RWPE2 (cell line): ENCODE results near the gene NPAT.

ENCODE experiments used
- ATAC-seq: fragments of 200-7000 bp; cut with Tn5 transposase; 3 replicates; pipeline ENCODE4 v1.9.1; 2021; ENCODE audit warnings: low read depth
- DNase-seq: peaks from one replicate; pipeline ENCODE4 v3.0.0-alpha.2; 2020; ENCODE audit warnings: low spot score
- H3K27ac ChIP-seq: fragments of 450-650 bp; 2 replicates; pipeline ENCODE4 v1.5.1; 2017; ENCODE audit warnings: mild to moderate bottlenecking; ENCODE audit not compliant: poor library complexity, severe bottlenecking
- H3K27me3 ChIP-seq: fragments of 250-450 bp; sonication (Bioruptor Pico); 2 replicates; pipeline ENCODE4 v1.5.1; 2021; ENCODE audit warnings: mild to moderate bottlenecking, moderate library complexity; ENCODE audit not compliant: insufficient read depth, poor library complexity, severe bottlenecking
- H3K36me3 ChIP-seq: fragments of 250-450 bp; sonication (Bioruptor Pico); 2 replicates; pipeline ENCODE4 v1.5.1; 2020; ENCODE audit warnings: low read depth, mild to moderate bottlenecking, moderate library complexity
- H3K4me1 ChIP-seq: fragments of 250-450 bp; sonication (Bioruptor Pico); 2 replicates; pipeline ENCODE4 v1.5.1; 2021; ENCODE audit warnings: mild to moderate bottlenecking, moderate library complexity; ENCODE audit not compliant: insufficient read depth, poor library complexity, severe bottlenecking
- H3K4me3 ChIP-seq: fragments of 250-450 bp; sonication (Bioruptor Pico); 2 replicates; pipeline ENCODE4 v1.5.1; 2021; ENCODE audit warnings: mild to moderate bottlenecking, moderate library complexity; ENCODE audit not compliant: severe bottlenecking
- H3K9me3 ChIP-seq: fragments of 250-450 bp; sonication (Bioruptor Pico); 2 replicates; pipeline ENCODE4 v1.5.1; 2021; ENCODE audit warnings: mild to moderate bottlenecking, moderate library complexity; ENCODE audit not compliant: severe bottlenecking
- CTCF ChIP-seq: fragments of 450-650 bp; IDR thresholded peaks from one replicate; pipeline ENCODE4 v1.5.1; 2017; ENCODE audit warnings: mild to moderate bottlenecking, moderate library complexity; ENCODE audit not compliant: poor library complexity, severe bottlenecking

NPAT gene

GRCh38 chr11:108222574-108223347 lies at the start of gene NPAT, which contains the start of gene ATM:
Gene NPAT, minus strand, starts transcription at chr11:108222638. Its CDS starts 102 bp downstream, at chr11:108222536.
Gene ATM, plus strand, starts transcription at chr11:108223067. Its CDS starts 4,558 bp downstream, at chr11:108227625.
- peaks cover 26% of the 10 kb centered on the region for H3K36me3 ChIP-seq
- peak within 1 kb of the TSS; percentile 65 for H3K4me3 ChIP-seq
- no peaks in the 10 kb centered on the region for H3K27me3 ChIP-seq
- no peaks in the 10 kb centered on the region for H3K9me3 ChIP-seq
- ATAC-seq (peak; percentile 88), DNase-seq (peak; percentile 99)
- peak within 1 kb of the TSS; percentile 76 for H3K27ac ChIP-seq
- H3K4me1 ChIP-seq = peaks cover 11% of the 10 kb centered on the region
- TF ChIP-seq CTCF = peak; percentile 89

GRCh38 chr11:108269583-108269982 lies 47.1 kb upstream of the NPAT start:
- no peaks in the 10 kb centered on the region for H3K27me3 ChIP-seq
- no peak overlapping the region for H3K4me3 ChIP-seq
- H3K36me3 ChIP-seq = peaks cover 63% of the 10 kb centered on the region
- peaks cover 2% of the 10 kb centered on the region for H3K9me3 ChIP-seq
- no peak for TF ChIP-seq CTCF
- no peaks in the 10 kb centered on the region for H3K4me1 ChIP-seq
- ATAC-seq (no peak), DNase-seq (no peak)
- no peak overlapping the region for H3K27ac ChIP-seq

- DNase-seq (no peak), ATAC-seq (peak; percentile 41; the same call in 1 of the 3 replicates)
- H3K9me3 ChIP-seq = no peaks in the 10 kb centered on the region
- H3K4me3 ChIP-seq = no peak overlapping the region
- TF ChIP-seq CTCF = no peak
- peaks cover 93% of the 10 kb centered on the region for H3K36me3 ChIP-seq
- H3K4me1 ChIP-seq = no peaks in the 10 kb centered on the region
- no peaks in the 10 kb centered on the region for H3K27me3 ChIP-seq
- H3K27ac ChIP-seq = no peak overlapping the region
Measured at GRCh38 chr11:108253176-108253575, 30.7 kb upstream of the NPAT start.

- no peaks in the 10 kb centered on the region for H3K4me1 ChIP-seq
- no peaks in the 10 kb centered on the region for H3K27me3 ChIP-seq
- ATAC-seq (no peak), DNase-seq (no peak)
- H3K36me3 ChIP-seq = peaks cover 77% of the 10 kb centered on the region
- no peak for TF ChIP-seq CTCF
- H3K9me3 ChIP-seq = no peaks in the 10 kb centered on the region
- no peak overlapping the region for H3K4me3 ChIP-seq
- H3K27ac ChIP-seq = no peak overlapping the region
Measured at GRCh38 chr11:108246885-108247284, 24.4 kb upstream of the NPAT start.

- Histone ChIP-seq H3K27me3 (no peaks in the 10 kb centered on the region), H3K36me3 (peaks cover 72% of the 10 kb centered on the region), H3K9me3 (no peaks in the 10 kb centered on the region), H3K27ac (no peak overlapping the region), H3K4me1 (no peaks in the 10 kb centered on the region), H3K4me3 (no peak overlapping the region)
- no peak for DNase-seq
- no peak for ATAC-seq
- no peak for TF ChIP-seq CTCF
Measured at GRCh38 chr11:108246308-108246707, 23.9 kb upstream of the NPAT start.
